ENCODE results near the gene NEK1. TPM values are rescaled to one million over a fixed set of nuclear protein-coding genes. Genes with fewer than 3 reads are reported as not detected.

The NEK1 gene, protein sequence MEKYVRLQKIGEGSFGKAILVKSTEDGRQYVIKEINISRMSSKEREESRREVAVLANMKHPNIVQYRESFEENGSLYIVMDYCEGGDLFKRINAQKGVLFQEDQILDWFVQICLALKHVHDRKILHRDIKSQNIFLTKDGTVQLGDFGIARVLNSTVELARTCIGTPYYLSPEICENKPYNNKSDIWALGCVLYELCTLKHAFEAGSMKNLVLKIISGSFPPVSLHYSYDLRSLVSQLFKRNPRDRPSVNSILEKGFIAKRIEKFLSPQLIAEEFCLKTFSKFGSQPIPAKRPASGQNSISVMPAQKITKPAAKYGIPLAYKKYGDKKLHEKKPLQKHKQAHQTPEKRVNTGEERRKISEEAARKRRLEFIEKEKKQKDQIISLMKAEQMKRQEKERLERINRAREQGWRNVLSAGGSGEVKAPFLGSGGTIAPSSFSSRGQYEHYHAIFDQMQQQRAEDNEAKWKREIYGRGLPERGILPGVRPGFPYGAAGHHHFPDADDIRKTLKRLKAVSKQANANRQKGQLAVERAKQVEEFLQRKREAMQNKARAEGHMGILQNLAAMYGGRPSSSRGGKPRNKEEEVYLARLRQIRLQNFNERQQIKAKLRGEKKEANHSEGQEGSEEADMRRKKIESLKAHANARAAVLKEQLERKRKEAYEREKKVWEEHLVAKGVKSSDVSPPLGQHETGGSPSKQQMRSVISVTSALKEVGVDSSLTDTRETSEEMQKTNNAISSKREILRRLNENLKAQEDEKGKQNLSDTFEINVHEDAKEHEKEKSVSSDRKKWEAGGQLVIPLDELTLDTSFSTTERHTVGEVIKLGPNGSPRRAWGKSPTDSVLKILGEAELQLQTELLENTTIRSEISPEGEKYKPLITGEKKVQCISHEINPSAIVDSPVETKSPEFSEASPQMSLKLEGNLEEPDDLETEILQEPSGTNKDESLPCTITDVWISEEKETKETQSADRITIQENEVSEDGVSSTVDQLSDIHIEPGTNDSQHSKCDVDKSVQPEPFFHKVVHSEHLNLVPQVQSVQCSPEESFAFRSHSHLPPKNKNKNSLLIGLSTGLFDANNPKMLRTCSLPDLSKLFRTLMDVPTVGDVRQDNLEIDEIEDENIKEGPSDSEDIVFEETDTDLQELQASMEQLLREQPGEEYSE (N-terminal part only)
- total RNA-seq (2014; rRNA removed; shearing (Covaris generic)), result 3.5 and 4.5 TPM in 2 replicates

DNA sequence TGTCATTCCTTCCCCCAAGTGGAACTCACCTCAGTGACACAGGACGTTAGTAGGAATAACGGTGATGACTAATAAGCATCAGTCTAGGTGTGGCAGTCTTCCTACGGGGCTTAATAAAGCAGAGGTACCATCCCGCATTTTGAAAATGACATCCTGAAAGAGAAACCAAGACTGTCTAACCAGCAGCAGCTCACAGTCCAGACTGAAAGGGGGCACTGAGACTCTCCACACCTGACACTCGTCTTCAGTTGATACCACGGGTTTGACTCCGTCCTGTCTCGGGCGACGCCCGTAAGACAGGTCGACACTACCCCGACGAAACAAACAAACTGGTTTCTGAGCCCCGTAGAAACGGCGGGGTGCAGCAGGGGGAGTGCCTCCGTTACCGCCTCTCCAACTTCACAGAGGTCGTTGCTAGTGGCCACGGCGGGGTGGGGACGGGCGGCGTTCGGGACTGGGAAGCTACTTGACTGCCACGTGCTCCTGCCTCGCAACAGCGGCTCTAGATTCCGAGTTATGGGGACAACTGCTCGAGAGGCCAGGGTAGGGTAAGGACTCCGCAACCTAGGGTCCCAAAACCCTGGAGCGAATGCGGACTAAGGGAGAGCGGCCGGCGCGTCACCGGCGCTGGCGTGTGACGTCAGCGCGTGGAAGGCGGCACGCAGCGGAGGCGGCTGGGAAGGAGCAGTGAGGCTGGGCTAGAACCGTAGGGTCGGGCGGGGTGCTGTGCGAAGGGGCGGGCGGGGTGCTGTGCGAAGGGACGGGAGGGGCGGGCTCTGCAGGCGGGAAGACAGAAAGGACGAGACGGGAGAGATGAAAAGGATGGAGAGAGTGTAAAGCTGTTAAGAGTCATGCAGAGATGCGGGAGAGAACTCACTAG is at the start of gene NEK1:
TSS of gene NEK1 (minus strand) at position 593 of the 880 bp plus-strand sequence. CDS start 9,953 bp downstream, outside the sequence.
- DNase-seq (ENCODE audit: low spot score), result peak; percentile 88

DNA sequence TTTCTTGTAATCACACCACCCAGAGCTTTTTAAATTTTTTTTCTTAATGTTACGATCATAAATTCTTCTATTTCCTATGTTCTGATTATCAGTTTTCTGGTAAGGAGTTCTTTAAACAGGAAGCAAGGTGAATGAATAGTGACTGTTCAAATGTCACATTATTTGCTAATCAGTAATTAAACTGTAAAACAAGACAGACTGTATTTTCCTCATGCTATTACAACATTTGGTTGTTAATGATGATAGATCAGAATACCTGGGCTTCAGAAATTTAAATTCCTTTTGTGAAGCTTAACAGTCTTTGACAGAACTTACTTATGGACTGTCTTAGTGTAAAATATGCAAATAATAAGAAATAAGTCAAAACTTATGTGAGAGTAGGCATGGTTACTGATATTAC is 49.4 kb upstream of the NEK1 start:
- no peak for DNase-seq (ENCODE audit: low spot score)

DNA sequence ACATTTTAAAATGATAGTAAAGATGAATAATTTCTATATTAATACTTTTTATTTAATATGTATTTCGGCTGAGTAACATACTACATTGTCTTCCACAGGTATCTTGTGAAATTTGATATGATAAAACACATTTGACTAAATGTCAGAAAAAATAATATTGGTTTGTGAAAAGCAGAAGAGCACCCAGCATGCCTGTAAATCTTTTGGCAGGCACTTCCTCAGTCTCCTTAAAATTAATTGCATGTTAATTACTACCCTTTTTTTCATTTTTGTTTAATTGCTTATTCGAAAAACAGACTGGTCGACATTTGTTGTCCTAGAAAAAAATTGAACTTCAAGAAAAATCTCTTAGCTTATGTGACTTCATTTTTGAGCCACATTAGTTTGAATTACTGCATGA is 48.5 kb upstream of the NEK1 start:
- no peak for DNase-seq (ENCODE audit: low spot score)

DNA sequence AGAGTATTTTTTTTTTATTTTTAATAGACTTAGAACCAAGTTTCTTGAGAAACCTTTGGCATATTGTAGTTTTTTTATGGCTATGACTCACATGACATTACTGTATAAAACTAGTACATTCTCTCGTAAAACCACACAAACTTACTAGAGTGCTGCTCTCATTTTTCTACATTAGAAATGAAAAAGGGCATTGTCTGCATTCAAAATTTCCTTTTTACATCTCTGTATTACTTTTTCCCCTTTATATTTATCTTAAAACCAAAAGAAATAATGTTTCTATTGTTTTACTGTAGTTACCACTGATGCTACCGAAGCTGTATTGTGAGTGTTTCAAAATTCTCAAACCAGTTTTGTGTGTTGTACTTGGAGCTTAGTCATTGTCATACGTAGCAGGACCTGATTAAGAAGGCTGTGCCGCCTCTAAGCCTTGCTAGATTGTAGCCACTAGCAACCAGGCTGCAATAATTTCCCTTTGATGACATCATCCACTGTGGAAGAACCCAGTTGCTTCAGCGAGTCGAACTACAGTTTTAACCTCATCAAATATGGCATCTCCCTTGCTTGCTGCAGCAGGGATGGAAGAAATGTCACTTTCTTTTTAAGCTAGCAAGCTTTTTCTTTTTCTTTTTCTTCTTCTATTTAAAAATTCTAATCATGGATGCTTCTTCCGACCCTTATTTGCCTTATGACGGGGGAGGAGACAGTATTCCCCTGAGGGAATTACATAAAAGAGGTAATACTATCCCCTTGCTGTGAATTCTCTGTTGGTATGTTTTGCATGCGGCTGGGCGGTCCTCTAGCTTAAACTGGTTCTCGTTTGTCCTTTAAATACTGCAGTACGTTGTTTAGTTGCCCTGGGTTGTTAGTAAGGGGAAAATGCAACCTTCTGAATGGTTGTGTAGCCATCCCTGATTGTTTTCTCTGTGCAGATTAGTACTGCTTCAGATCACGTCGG is 47.6 kb upstream of the NEK1 start:
- peak; percentile 99 for DNase-seq (ENCODE audit: low spot score)

DNA sequence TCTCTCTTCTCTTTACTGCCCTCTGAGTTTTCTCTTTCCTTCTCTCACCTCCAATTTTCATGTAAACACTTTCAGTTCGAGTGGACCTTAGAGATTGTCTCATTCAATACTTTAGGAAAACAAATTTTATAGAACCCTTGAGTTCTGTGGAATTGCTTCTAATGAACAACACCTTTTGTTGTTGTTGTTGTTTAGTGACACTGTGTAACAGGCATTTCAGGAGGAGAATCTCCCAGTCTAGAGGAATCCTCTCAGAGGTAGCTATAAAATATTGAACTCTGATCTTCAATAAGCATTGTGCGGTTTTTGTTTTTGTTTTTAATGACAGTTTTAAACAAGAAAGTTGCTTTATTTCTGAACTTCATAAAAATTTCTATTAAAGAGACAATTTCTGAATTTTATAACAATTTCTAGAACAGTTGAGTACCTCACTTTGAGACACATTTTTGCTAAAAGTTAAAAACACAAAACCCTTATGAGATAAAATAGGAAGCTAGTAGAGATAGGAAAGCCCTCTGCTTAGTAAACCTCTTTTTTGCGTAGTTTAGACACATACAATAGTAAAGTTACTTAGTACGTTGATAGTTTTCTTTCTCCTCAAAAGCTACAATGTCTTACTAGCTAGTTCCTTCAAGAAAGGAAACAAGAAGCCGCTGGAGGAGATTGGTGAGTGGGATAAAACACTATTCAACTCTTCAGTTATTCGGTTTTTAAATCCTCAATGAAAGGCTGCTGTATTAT is 46.8 kb upstream of the NEK1 start:
- peak; percentile 4 for DNase-seq (ENCODE audit: low spot score)

DNA sequence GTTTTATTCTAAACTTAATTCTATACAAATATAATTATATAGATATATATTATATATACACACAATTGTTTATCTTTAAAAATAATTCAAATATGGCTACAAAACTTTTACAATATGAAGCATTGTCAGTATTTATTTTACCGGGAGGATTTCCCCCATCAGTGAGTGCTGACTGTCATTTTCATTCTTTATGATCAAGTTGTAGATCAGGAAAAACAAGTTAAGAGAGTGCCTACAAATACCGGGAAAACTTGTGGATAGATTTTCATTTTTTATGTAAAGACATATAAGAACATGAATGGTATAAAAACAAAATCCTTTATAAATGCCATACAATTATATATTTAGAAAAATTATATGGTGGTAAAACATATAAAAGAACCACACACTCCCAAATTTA is 45.8 kb upstream of the NEK1 start:
- DNase-seq (ENCODE audit: low spot score), result no peak

DNA sequence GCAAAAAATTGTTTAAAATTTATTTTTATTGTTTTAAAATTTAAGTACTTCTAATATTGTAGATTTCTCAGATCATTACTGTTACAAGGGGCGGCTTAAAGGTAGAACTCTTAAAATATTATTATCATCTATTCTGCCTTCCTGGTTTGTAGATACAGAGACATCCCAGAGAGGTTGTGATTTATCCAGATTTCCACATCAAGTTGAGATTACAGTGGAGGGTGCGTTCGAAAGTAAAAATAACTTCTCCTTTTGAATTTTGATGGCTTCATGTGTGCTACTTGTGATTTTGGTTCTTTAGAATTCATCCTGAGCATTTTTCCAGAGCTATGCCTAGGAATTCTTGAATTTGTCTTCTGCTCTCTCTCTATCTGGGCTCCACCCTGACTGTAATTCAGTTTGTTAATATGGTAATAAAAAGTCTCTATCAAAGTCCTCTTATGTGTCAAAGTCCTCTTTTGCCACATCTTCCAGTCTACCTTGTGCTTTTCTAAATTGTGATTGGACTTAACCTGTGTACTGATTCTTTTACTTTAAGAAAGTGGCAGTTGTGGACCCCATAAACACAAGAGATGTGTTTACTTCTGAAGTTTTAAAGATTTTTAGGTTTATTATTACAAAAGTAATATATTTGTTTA is 45.2 kb upstream of the NEK1 start:
- DNase-seq (ENCODE audit: low spot score), result no peak

DNA sequence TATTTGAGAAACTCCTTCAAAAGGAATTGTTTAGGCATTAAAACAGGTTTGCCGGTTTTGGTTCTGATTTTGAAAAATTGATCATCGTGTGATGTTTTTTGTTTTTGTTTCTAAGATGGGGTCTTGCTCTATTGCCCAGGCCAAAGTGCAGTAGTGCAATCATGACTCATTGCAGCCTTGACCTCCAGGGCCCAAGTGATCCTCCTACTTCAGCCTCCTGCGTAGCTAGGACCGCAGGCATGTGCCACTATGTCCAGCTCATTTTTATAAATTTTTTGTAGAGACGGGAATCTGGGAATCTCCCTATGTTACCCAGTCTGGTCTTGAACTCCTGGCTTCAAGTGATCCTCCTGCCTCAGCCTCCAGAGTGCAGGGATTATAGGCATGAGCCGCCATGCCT is 43.0 kb upstream of the NEK1 start:
- no peak for DNase-seq (ENCODE audit: low spot score)

DNA sequence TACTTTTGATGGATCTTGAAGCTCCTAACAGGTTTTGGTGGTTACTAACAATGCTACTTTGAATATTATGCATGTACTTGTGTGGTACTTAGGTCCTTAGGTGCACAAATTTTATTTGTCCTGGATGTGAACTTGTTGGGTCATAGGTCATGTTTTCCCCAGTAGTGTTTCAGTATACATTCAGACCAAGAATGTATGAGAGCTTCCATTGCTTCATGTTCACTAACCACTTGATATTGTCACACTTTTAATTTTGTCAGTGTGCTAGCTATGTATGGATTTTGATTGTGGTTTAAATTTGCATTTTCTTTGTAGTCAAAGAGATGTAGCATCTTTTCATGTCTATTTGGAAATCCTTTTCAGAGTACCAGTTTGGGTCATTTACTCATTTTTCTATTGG is 40.2 kb upstream of the NEK1 start:
- DNase-seq (ENCODE audit: low spot score), result no peak

DNA sequence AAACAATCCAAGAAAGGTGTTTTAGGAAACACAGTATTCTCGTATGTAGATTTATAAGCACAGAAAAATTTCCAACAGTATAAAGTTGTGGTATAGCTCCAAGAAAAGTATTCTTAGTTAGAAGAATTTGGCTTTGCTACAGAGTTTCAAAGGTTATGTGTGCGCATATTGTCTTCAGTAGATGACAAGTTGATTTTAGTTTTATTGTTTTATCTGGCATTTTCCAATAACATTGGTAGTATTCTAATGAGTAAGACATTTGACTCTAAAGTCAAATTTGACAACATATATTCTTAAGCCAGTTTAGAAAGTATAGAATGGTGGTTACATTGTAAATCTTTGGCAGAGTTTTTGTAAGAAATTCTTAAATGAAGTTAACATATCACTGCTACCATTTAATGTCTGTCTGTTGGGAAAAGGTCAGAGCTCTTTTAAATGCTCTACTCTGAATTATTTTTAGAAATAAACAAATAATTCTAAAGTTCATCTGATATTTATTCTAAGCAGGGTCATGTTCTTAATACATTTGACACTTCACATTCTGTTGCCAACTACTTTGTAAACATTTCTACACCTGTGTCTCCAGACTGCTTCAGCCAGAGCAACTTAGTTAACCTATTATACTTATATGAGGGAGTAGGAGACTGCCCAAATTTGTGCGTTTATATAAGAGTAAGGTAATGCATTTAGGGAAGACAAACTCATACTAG is 38.0 kb upstream of the NEK1 start:
- no peak for DNase-seq (ENCODE audit: low spot score)

DNA sequence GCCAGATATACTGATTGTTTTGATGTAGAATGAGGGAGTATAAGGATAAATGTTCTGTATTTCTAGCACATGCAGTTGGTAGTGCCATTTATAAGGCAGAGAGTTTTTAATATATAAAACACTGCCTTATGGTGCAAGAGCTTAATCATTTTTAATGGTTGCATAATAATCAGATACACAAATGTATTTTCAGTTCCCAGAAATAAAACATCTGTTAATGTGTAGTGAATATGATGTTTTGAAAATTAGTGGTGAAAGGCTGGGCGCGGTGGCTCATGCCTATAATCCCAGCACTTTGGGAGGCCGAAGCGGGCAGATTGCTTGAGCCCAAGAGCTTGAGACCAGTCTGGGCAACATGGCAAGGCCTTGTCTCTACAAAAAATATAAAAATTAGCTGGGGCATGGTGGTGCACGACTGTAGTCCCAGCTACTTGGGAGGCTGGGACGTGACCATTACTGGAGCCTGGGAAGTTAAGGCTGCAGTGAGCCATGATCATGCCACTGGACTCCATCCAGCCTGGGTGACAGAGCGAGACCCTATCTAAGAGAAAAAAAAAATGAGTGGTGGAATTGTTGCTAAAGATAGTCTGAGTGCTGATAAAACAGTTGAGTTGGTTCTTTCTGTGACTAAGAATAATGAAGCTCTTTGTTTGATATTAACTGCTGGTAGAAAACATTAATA is 37.3 kb upstream of the NEK1 start:
- DNase-seq (ENCODE audit: low spot score), result no peak

DNA sequence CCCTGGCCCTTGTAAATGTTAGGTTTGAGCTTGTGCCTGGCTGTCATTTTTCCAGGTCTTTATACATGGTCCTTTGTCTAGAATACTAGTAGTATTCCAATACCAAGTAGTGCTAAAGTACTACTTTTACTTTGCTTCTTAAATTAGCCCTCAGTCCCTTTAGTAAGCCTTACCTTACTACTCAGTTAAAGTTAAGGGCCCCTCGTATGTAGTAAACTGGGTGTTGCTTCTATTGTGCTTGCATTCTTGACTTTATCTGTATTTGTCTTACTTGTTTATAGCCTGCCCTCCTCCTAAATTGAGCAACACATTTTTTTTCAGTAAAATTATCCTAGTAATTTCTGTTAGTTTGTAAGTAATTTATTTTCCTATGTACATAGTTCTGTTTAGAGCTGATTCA is 33.2 kb upstream of the NEK1 start:
- DNase-seq (ENCODE audit: low spot score), result no peak

DNA sequence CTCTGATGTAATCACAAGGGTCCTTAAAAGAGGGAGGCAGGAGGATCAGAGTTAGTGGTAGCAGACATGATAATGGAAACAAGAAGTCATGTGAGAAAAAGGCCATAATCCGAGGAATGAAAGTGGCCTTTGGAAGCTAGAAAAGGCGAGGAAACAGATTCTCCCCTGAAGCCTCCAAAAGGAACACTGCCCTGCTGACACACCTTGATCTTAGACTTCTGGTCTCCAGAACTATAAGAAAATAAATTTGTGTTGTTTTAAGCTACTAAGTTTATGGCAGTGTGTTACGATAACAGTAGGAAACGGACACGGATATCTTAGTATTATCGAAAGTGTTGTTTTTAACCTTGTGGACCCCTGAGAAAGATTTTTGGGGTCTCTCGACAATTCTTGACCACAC is 32.4 kb upstream of the NEK1 start:
- DNase-seq (ENCODE audit: low spot score), result no peak

DNA sequence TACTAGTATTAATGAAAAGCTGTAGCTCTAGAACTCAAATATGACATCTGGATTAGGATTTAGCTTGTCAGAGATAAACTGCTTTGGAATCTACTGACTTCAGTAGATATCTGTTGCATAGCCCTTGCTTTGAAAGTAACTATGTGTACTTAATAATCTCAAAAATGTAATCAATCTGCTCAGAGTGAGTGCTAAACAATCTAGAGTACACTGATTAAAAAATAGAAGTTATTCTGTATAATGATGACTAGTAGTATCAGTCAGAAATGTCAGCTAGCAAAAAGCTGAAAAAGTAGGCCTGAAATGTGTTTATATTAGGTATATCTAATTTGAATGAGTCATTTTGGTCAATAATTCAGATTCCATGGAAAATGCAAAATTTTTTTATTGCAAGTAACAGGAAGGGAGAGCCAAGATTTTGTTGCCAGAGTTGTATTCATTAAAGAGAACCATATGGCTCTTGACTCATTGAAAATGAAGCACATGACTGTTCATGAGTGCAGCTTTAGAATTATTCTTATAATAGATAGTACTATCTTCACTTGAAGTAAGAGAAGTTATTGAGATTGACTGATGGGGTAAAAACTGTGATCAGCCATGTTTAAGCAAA is 28.0 kb upstream of the NEK1 start:
- no peak for DNase-seq (ENCODE audit: low spot score)

DNA sequence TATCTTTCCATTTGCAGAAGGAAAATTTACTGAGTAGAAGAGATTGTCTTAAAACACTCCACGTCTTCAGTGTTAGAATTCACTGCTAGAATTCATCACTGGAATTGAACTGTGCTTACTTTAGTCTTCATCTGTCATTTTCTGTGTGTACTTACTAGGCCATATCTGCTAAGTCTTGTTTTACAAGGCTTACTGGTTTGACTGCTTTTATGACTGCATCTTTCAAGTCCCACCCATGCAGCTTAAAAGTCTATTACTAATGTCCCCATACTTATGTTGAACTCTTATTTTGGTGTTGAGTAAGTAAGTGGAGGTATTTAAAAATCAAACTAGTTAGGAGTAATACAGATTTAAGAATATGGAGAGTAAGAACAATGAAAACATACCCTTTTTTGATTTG is 22.6 kb upstream of the NEK1 start:
- no peak for DNase-seq (ENCODE audit: low spot score)

DNA sequence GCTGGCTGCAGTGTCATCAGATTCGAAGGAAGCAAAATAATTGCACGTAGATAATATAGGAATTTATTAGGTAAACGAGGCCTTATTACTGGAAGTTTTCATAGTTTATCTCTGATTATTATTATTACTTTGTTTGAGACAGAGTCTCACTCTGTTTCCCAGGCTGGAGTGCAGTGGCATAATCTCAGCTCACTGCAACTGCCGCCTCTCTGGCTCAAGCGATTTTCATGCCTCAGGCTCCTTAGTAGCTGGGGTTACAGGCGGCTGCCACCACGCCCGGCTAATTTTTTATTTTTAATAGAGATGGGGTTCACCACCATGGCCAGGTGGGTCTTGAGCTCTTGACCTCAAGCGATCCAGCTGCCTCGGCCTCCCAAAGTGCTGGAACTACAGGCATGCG is 20.5 kb upstream of the NEK1 start:
- no peak for DNase-seq (ENCODE audit: low spot score)

DNA sequence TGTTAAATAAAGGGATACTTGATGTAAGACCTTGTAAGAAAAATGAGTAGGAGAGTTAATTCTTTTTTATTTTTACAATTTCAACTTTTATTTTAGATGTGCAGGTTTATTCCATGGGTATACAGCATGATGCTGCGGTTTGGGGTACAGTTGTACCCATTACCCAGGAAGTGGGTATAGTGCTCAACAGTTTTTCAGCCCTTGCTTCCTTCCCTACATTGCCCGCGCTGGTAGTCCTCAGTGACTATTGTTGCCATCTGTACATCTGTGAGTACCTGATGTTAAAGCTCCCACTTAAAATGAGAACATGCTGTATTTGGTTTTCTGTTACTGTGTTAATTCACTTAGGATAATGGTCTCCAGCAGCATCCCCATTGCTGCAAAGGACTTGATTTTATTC is 17.7 kb upstream of the NEK1 start:
- no peak for DNase-seq (ENCODE audit: low spot score)
